Natural killer cell (primary cell): Measurements from ENCODE around the gene PCSK4. TPM values are rescaled to one million over a fixed set of nuclear protein-coding genes. Genes with fewer than 3 reads are reported as not detected.

Source experiments
- ATAC-seq, 3 donors: fragments of 150-1000 bp in 2 of 3; fragments of 200-7000 bp in 1 of 3; cut with Tn5 transposase; 1 replicate in 1 of 3; 2 replicates in 2 of 3; pipeline ENCODE4 v1.10.0; 2021; ENCODE audit warnings: mild to moderate bottlenecking in 2 of 3, moderate library complexity in 2 of 3
- DNase-seq, 2 donors: peaks; one replicate each; pipeline versions ENCODE4 v3.0.0 to v3.0.0-alpha.2; 2013 to 2021; ENCODE audit warnings: mixed read lengths in 1 of 2
- H3K27ac ChIP-seq: one replicate; pipeline ENCODE4 v1.5.1; 2013; ENCODE audit warnings: mild to moderate bottlenecking, low read length
- H3K27me3 ChIP-seq: one replicate; pipeline ENCODE4 v1.6.1; 2013; ENCODE audit warnings: low read length; ENCODE audit not compliant: control insufficient read depth, insufficient read depth
- H3K36me3 ChIP-seq: one replicate; pipeline ENCODE4 v1.6.1; 2013; ENCODE audit warnings: low read length; ENCODE audit not compliant: control insufficient read depth, insufficient read depth
- H3K4me1 ChIP-seq: one replicate; pipeline ENCODE4 v1.6.1; 2013; ENCODE audit warnings: low read length; ENCODE audit not compliant: control insufficient read depth, insufficient read depth
- H3K4me3 ChIP-seq: one replicate; pipeline ENCODE4 v1.5.1; 2013; ENCODE audit warnings: low read length
- H3K9me3 ChIP-seq: one replicate; pipeline ENCODE4 v1.6.1; 2013; ENCODE audit warnings: low read length; ENCODE audit not compliant: control insufficient read depth, insufficient read depth
- H3K27ac Mint-ChIP-seq, 2 donors: one replicate each; pipeline ENCODE4 v1.8.0; 2022; ENCODE audit warnings: mild to moderate bottlenecking in 2 of 2, mixed read lengths in 2 of 2, moderate library complexity in 1 of 2
- H3K27me3 Mint-ChIP-seq, 2 donors: one replicate each; pipeline ENCODE4 v1.8.0; 2022; ENCODE audit warnings: low read depth in 2 of 2, mixed read lengths in 2 of 2
- H3K36me3 Mint-ChIP-seq: one replicate; pipeline ENCODE4 v1.8.0; 2022; ENCODE audit warnings: mixed read lengths
- H3K4me1 Mint-ChIP-seq, 2 donors: one replicate each; pipeline ENCODE4 v1.8.0; 2022; ENCODE audit warnings: mixed read lengths in 2 of 2
- H3K4me3 Mint-ChIP-seq: one replicate; pipeline ENCODE4 v1.8.0; 2022; ENCODE audit warnings: mild to moderate bottlenecking, moderate library complexity, mixed read lengths
- H3K9me3 Mint-ChIP-seq, 2 donors: one replicate each; pipeline ENCODE4 v1.8.0; 2022; ENCODE audit warnings: mixed read lengths in 2 of 2
- CTCF ChIP-seq: fragments of 200-600 bp; IDR thresholded peaks from one replicate; pipeline ENCODE4 v1.8.0; 2022; ENCODE audit warnings: antibody characterized with exemption
- WGBS: methylation state at CpG from one replicate; pipeline ENCODE4 v1.1.7; 2013; ENCODE audit warnings: missing lambda C conversion rate; ENCODE audit not compliant: insufficient coverage; 5-methylcytosine and 5-hydroxymethylcytosine counted together
- intact Hi-C: fragments of 100-400 bp; cut with micrococcal nuclease; formaldehyde crosslinking; loops from one replicate; pipeline ENCODE4 v1.14.2; 2022
- total RNA-seq, 4 donors: library from RNA; stranded (reverse); fragments of 120-200 nt in 1 of 4; gene quantifications; one replicate each; pipeline versions ENCODE4 v1.2.3 to v1.2.4, GENCODE V29; 2013 to 2022

Gene PCSK4
- total RNA-seq, 3 donors from 2014 or later (not counting 1 experiment from before 2014, with no cell fraction given) = 4.1 to 6.0 (median 5.3) TPM

- Mint-ChIP-seq H3K4me3 (no peak overlapping the region), H3K27ac (peak overlapping the region in 1 of 2 donors; percentile 23), H3K36me3 (no peaks in the 10 kb centered on the region), H3K9me3 (no peaks in the 10 kb centered on the region), H3K27me3 (peaks cover 28 to 30% of the 10 kb centered on the region in 2 donors), H3K4me1 (peaks cover 10 to 31% of the 10 kb centered on the region in 2 donors)
- ATAC-seq (no peak), DNase-seq (no peak)
- Histone ChIP-seq H3K4me1 (peaks cover 29% of the 10 kb centered on the region), H3K36me3 (no peaks in the 10 kb centered on the region), H3K9me3 (no peaks in the 10 kb centered on the region), H3K27me3 (peaks cover 46% of the 10 kb centered on the region), H3K4me3 (no peak overlapping the region), H3K27ac (no peak overlapping the region)
- intact Hi-C loops = no loop called here
- TF ChIP-seq CTCF = no peak
- 83% methylated on average over 9 of the region's 9 CpGs for whole genome bisulfite sequencing
Measured at GRCh38 chr19:1447944-1448343, 42.2 kb downstream of the PCSK4 start.

DNA sequence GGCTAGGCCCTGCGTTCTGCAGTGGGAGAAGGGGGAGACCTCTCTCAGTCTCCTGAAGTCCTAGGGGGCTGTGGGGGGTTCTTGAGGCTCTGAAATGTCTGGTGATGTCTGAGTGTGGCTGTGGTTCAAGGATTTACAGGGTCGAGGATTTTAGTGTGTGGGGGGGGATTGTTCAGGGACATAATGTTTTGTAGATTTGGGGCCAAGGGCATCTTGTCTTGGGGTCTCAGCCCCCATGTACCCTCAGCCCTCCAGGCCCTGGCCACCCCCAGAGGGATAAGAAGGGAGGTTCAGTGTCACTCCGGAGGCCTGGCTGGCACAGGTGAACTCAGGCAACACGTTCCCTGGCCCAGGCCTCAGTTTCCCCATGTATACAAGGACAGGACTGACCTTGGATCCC lies 42.6 kb downstream of the PCSK4 start:
- no peak for TF ChIP-seq CTCF
- Mint-ChIP-seq H3K4me3 (peak overlapping the region; percentile 53), H3K9me3 (no peaks in the 10 kb centered on the region), H3K27ac (peak overlapping the region in 1 of 2 donors; percentile 23), H3K36me3 (no peaks in the 10 kb centered on the region), H3K4me1 (peaks cover 10 to 31% of the 10 kb centered on the region in 2 donors), H3K27me3 (peaks cover 28 to 30% of the 10 kb centered on the region in 2 donors)
- no peak overlapping the region for H3K4me3 ChIP-seq
- peaks cover 29% of the 10 kb centered on the region for H3K4me1 ChIP-seq
- no peaks in the 10 kb centered on the region for H3K9me3 ChIP-seq
- H3K27me3 ChIP-seq = peaks cover 43% of the 10 kb centered on the region
- intact Hi-C loops = no loop called here
- ATAC-seq = no peak
- DNase-seq = no peak
- 24% methylated on average over 4 of the region's 4 CpGs for WGBS
- H3K36me3 ChIP-seq = peaks cover 1% of the 10 kb centered on the region
- no peak overlapping the region for H3K27ac ChIP-seq

- H3K36me3 Mint-ChIP-seq = no peaks in the 10 kb centered on the region
- peak overlapping the region; percentile 59 for H3K4me3 Mint-ChIP-seq
- intact Hi-C loops = no loop called here
- H3K4me1 Mint-ChIP-seq = peaks cover 10 to 31% of the 10 kb centered on the region in 2 donors
- H3K27me3 ChIP-seq = peaks cover 40% of the 10 kb centered on the region
- H3K4me3 ChIP-seq = no peak overlapping the region
- H3K27me3 Mint-ChIP-seq = peaks cover 28 to 30% of the 10 kb centered on the region in 2 donors
- H3K9me3 ChIP-seq = no peaks in the 10 kb centered on the region
- peaks cover 29% of the 10 kb centered on the region for H3K4me1 ChIP-seq
- H3K27ac ChIP-seq = no peak overlapping the region
- 4% methylated on average over 63 of the region's 63 CpGs for WGBS
- peak; percentile 41 to 61 for DNase-seq
- H3K27ac Mint-ChIP-seq = peak overlapping the region in 1 of 2 donors; percentile 23
- no peak for TF ChIP-seq CTCF
- no peak for ATAC-seq
- H3K9me3 Mint-ChIP-seq = no peaks in the 10 kb centered on the region
- H3K36me3 ChIP-seq = peaks cover 7% of the 10 kb centered on the region
Measured at GRCh38 chr19:1446713-1447481, 43.3 kb downstream of the PCSK4 start.
